Measurements from ENCODE around the gene PSMC5. TPM values are rescaled to one million over a fixed set of nuclear protein-coding genes. Genes with fewer than 3 reads are reported as not detected.

The PSMC5 gene
- total RNA-seq, 1 donor from 2014 or later: 92.3 TPM

- peaks cover 59% of the 10 kb centered on the region for H3K36me3 Mint-ChIP-seq (ENCODE audit: low read depth)
- no peaks in the 10 kb centered on the region for H3K27me3 Mint-ChIP-seq (ENCODE audit: low read depth)
- peaks cover 18% of the 10 kb centered on the region for H3K4me1 Mint-ChIP-seq (ENCODE audit: low read depth)
- H3K9me3 Mint-ChIP-seq (ENCODE audit: low read depth): no peaks in the 10 kb centered on the region
- no peak for DNase-seq (ENCODE audit: low spot score)
- no peak overlapping the region for H3K27ac Mint-ChIP-seq (ENCODE audit: unreplicated experiment)
- H3K4me3 Mint-ChIP-seq (ENCODE audit: unreplicated experiment): no peak overlapping the region
- no peak for TF ChIP-seq CTCF (IDR thresholded peaks at IDR 0.05)
Observed at GRCh38 chr17:63820963-63821561, 6.2 kb upstream of the PSMC5 start.

GRCh38 chr17:63821804-63822203 lies 5.4 kb upstream of the PSMC5 start:
- H3K36me3 Mint-ChIP-seq (ENCODE audit: low read depth): peaks cover 55% of the 10 kb centered on the region
- H3K4me1 Mint-ChIP-seq (ENCODE audit: low read depth): peaks cover 23% of the 10 kb centered on the region
- no peaks in the 10 kb centered on the region for H3K9me3 Mint-ChIP-seq (ENCODE audit: low read depth)
- no peaks in the 10 kb centered on the region for H3K27me3 Mint-ChIP-seq (ENCODE audit: low read depth)
- peak overlapping the region; percentile 22 for H3K27ac Mint-ChIP-seq (ENCODE audit: unreplicated experiment)
- H3K4me3 Mint-ChIP-seq (ENCODE audit: unreplicated experiment): no peak overlapping the region
- TF ChIP-seq CTCF (IDR thresholded peaks at IDR 0.05): no peak
- no peak for DNase-seq (ENCODE audit: low spot score)

GRCh38 chr17:63822537-63822936 lies 4.7 kb upstream of the PSMC5 start:
- Mint-ChIP-seq H3K36me3 (ENCODE audit: low read depth) (peaks cover 50% of the 10 kb centered on the region), H3K27ac (ENCODE audit: unreplicated experiment) (no peak overlapping the region), H3K27me3 (ENCODE audit: low read depth) (no peaks in the 10 kb centered on the region), H3K4me3 (ENCODE audit: unreplicated experiment) (no peak overlapping the region), H3K4me1 (ENCODE audit: low read depth) (peaks cover 23% of the 10 kb centered on the region), H3K9me3 (ENCODE audit: low read depth) (no peaks in the 10 kb centered on the region)
- no peak for DNase-seq (ENCODE audit: low spot score)
- no peak for TF ChIP-seq CTCF (IDR thresholded peaks at IDR 0.05)

GRCh38 chr17:63823659-63824331 lies 3.4 kb upstream of the PSMC5 start:
- H3K4me3 Mint-ChIP-seq (ENCODE audit: unreplicated experiment): no peak overlapping the region

GRCh38 chr17:63824362-63824761 lies 2.9 kb upstream of the PSMC5 start:
- Mint-ChIP-seq H3K9me3 (ENCODE audit: low read depth) (no peaks in the 10 kb centered on the region), H3K4me3 (ENCODE audit: unreplicated experiment) (no peak overlapping the region), H3K27ac (ENCODE audit: unreplicated experiment) (peak overlapping the region; percentile 49), H3K36me3 (ENCODE audit: low read depth) (peaks cover 36% of the 10 kb centered on the region), H3K4me1 (ENCODE audit: low read depth) (peaks cover 34% of the 10 kb centered on the region), H3K27me3 (ENCODE audit: low read depth) (no peaks in the 10 kb centered on the region)
- TF ChIP-seq CTCF (IDR thresholded peaks at IDR 0.05): no peak
- no peak for DNase-seq (ENCODE audit: low spot score)

More at GRCh38 chr17:63823659-63824331, 3.4 kb upstream of the PSMC5 start:
- Mint-ChIP-seq H3K27ac (ENCODE audit: unreplicated experiment) (no peak overlapping the region), H3K36me3 (ENCODE audit: low read depth) (peaks cover 39% of the 10 kb centered on the region), H3K27me3 (ENCODE audit: low read depth) (no peaks in the 10 kb centered on the region), H3K4me1 (ENCODE audit: low read depth) (peaks cover 32% of the 10 kb centered on the region), H3K9me3 (ENCODE audit: low read depth) (no peaks in the 10 kb centered on the region)
- TF ChIP-seq CTCF (IDR thresholded peaks at IDR 0.05): no peak
- no peak for DNase-seq (ENCODE audit: low spot score)

All from chondrocyte (in vitro differentiated cells).